ENCODE results near the gene A3GALT2. TPM values are rescaled to one million over a fixed set of nuclear protein-coding genes. Genes with fewer than 3 reads are reported as not detected.

A3GALT2 gene
- total RNA-seq, 1 experiment from 2014 or later = not detected

- TF ChIP-seq ERG (CRISPR knock-in tag; IDR thresholded peaks at IDR 0.05) (no peak), ZNF416 (CRISPR knock-in tag; IDR thresholded peaks at IDR 0.05) (no peak), SMAD3 (CRISPR knock-in tag; IDR thresholded peaks at IDR 0.05; ENCODE audit: borderline replicate concordance) (no peak), TEAD4 (CRISPR knock-in tag; IDR thresholded peaks at IDR 0.05) (no peak), TCF7 (CRISPR knock-in tag; IDR thresholded peaks at IDR 0.05; ENCODE audit: low read depth) (no peak)
- TF ChIP-seq, protein P1, sequence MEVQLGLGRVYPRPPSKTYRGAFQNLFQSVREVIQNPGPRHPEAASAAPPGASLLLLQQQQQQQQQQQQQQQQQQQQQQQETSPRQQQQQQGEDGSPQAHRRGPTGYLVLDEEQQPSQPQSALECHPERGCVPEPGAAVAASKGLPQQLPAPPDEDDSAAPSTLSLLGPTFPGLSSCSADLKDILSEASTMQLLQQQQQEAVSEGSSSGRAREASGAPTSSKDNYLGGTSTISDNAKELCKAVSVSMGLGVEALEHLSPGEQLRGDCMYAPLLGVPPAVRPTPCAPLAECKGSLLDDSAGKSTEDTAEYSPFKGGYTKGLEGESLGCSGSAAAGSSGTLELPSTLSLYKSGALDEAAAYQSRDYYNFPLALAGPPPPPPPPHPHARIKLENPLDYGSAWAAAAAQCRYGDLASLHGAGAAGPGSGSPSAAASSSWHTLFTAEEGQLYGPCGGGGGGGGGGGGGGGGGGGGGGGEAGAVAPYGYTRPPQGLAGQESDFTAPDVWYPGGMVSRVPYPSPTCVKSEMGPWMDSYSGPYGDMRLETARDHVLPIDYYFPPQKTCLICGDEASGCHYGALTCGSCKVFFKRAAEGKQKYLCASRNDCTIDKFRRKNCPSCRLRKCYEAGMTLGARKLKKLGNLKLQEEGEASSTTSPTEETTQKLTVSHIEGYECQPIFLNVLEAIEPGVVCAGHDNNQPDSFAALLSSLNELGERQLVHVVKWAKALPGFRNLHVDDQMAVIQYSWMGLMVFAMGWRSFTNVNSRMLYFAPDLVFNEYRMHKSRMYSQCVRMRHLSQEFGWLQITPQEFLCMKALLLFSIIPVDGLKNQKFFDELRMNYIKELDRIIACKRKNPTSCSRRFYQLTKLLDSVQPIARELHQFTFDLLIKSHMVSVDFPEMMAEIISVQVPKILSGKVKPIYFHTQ (CRISPR knock-in tag; IDR thresholded peaks at IDR 0.05) = no peak
- TF ChIP-seq, protein P2, sequence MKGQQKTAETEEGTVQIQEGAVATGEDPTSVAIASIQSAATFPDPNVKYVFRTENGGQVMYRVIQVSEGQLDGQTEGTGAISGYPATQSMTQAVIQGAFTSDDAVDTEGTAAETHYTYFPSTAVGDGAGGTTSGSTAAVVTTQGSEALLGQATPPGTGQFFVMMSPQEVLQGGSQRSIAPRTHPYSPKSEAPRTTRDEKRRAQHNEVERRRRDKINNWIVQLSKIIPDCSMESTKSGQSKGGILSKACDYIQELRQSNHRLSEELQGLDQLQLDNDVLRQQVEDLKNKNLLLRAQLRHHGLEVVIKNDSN (CRISPR knock-in tag; IDR thresholded peaks at IDR 0.05) = no peak
Observed at GRCh38 chr1:33268457-33268856, 52.4 kb downstream of the A3GALT2 start (continued).

GRCh38 chr1:33267468-33268205 lies 53.3 kb downstream of the A3GALT2 start:
- no peak overlapping the region for H3K4me3 Mint-ChIP-seq
- H3K27ac Mint-ChIP-seq = no peak overlapping the region
- no peak for DNase-seq (ENCODE audit: low spot score)
- no peaks in the 10 kb centered on the region for H3K9me3 Mint-ChIP-seq
- ATAC-seq = no peak
- H3K4me1 Mint-ChIP-seq = peaks cover 7% of the 10 kb centered on the region; the same call in 1 of the 2 replicates
- peaks cover 3% of the 10 kb centered on the region; the same call in 1 of the 2 replicates for H3K36me3 Mint-ChIP-seq
- ChIA-PET POLR2A (no interaction called here), CTCF (interaction anchor here (0.6 to 1.2 kb wide), 2 partner anchors 28 to 47 kb away, joined by 4 to 5 read pairs; no protein-coding TSS in a partner anchor)
- no peak for TF ChIP-seq CREM (CRISPR knock-in tag; IDR thresholded peaks at IDR 0.05)
- no peak for TF ChIP-seq IRF2 (CRISPR knock-in tag; IDR thresholded peaks at IDR 0.05; ENCODE audit: borderline replicate concordance, low read depth)
- TF ChIP-seq GABPB1 (CRISPR knock-in tag; IDR thresholded peaks at IDR 0.05) = no peak
- H3K27me3 Mint-ChIP-seq (ENCODE audit: low read depth) = no peaks in the 10 kb centered on the region

- ATAC-seq (no peak), DNase-seq (ENCODE audit: low spot score) (no peak)
- Mint-ChIP-seq H3K27me3 (ENCODE audit: low read depth) (no peaks in the 10 kb centered on the region), H3K4me1 (0 out of 2 replicates have a peak, but pooled peaks cover 5% of the 10 kb centered on the region), H3K4me3 (no peak overlapping the region), H3K36me3 (peaks cover 3% of the 10 kb centered on the region; the same call in 1 of the 2 replicates), H3K27ac (no peak overlapping the region), H3K9me3 (no peaks in the 10 kb centered on the region)
- CTCF ChIA-PET = no interaction called here
- POLR2A ChIA-PET = no interaction called here
- no peak for TF ChIP-seq ZNF423 (CRISPR knock-in tag; IDR thresholded peaks at IDR 0.05)
- TF ChIP-seq, protein P3, sequence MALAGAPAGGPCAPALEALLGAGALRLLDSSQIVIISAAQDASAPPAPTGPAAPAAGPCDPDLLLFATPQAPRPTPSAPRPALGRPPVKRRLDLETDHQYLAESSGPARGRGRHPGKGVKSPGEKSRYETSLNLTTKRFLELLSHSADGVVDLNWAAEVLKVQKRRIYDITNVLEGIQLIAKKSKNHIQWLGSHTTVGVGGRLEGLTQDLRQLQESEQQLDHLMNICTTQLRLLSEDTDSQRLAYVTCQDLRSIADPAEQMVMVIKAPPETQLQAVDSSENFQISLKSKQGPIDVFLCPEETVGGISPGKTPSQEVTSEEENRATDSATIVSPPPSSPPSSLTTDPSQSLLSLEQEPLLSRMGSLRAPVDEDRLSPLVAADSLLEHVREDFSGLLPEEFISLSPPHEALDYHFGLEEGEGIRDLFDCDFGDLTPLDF (CRISPR knock-in tag; IDR thresholded peaks at IDR 0.05) = no peak
- TF ChIP-seq TEAD1 (CRISPR knock-in tag; IDR thresholded peaks at IDR 0.05) = no peak
- TF ChIP-seq, protein P4, sequence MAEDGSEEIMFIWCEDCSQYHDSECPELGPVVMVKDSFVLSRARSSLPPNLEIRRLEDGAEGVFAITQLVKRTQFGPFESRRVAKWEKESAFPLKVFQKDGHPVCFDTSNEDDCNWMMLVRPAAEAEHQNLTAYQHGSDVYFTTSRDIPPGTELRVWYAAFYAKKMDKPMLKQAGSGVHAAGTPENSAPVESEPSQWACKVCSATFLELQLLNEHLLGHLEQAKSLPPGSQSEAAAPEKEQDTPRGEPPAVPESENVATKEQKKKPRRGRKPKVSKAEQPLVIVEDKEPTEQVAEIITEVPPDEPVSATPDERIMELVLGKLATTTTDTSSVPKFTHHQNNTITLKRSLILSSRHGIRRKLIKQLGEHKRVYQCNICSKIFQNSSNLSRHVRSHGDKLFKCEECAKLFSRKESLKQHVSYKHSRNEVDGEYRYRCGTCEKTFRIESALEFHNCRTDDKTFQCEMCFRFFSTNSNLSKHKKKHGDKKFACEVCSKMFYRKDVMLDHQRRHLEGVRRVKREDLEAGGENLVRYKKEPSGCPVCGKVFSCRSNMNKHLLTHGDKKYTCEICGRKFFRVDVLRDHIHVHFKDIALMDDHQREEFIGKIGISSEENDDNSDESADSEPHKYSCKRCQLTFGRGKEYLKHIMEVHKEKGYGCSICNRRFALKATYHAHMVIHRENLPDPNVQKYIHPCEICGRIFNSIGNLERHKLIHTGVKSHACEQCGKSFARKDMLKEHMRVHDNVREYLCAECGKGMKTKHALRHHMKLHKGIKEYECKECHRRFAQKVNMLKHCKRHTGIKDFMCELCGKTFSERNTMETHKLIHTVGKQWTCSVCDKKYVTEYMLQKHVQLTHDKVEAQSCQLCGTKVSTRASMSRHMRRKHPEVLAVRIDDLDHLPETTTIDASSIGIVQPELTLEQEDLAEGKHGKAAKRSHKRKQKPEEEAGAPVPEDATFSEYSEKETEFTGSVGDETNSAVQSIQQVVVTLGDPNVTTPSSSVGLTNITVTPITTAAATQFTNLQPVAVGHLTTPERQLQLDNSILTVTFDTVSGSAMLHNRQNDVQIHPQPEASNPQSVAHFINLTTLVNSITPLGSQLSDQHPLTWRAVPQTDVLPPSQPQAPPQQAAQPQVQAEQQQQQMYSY (CRISPR knock-in tag; IDR thresholded peaks at IDR 0.05) = no peak
- TF ChIP-seq, protein P5, sequence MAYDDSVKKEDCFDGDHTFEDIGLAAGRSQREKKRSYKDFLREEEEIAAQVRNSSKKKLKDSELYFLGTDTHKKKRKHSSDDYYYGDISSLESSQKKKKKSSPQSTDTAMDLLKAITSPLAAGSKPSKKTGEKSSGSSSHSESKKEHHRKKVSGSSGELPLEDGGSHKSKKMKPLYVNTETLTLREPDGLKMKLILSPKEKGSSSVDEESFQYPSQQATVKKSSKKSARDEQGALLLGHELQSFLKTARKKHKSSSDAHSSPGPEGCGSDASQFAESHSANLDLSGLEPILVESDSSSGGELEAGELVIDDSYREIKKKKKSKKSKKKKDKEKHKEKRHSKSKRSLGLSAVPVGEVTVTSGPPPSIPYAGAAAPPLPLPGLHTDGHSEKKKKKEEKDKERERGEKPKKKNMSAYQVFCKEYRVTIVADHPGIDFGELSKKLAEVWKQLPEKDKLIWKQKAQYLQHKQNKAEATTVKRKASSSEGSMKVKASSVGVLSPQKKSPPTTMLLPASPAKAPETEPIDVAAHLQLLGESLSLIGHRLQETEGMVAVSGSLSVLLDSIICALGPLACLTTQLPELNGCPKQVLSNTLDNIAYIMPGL (CRISPR knock-in tag; IDR thresholded peaks at IDR 0.05) = no peak
- no peak for TF ChIP-seq FOXP1 (CRISPR knock-in tag; IDR thresholded peaks at IDR 0.05; ENCODE audit: borderline replicate concordance)
- TF ChIP-seq ATF1 (CRISPR knock-in tag; IDR thresholded peaks at IDR 0.05) = no peak
- no peak for TF ChIP-seq PREB (CRISPR knock-in tag; IDR thresholded peaks at IDR 0.05; ENCODE audit: borderline replicate concordance)
- TF ChIP-seq ZNF416 (CRISPR knock-in tag; IDR thresholded peaks at IDR 0.05) = no peak
Observed at GRCh38 chr1:33266766-33267165, 54.1 kb downstream of the A3GALT2 start.

All from WTC11 (cell line).